ENCODE measurements around the gene TTC19.

DNA sequence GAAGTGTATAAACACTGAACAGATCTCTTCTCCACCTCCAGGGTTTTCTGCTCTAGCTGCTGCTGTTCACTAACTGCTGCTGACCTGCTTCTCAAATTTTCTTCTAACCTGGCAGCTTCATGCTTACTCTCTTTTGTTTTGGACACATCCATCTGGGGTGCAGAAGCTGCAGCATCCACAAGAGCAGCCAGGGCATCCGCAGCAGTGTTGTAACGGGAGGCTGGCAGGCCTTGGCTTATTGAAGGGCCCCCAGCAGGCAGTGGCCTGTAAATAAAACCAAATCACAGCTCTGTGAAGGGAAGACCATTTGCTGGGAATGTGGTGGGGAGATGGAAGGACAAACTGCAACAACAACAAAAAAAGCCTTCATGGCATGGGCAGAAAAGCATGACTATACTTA lies 62.0 kb downstream of the TTC19 start:
- TF ChIP-seq, protein P1, sequence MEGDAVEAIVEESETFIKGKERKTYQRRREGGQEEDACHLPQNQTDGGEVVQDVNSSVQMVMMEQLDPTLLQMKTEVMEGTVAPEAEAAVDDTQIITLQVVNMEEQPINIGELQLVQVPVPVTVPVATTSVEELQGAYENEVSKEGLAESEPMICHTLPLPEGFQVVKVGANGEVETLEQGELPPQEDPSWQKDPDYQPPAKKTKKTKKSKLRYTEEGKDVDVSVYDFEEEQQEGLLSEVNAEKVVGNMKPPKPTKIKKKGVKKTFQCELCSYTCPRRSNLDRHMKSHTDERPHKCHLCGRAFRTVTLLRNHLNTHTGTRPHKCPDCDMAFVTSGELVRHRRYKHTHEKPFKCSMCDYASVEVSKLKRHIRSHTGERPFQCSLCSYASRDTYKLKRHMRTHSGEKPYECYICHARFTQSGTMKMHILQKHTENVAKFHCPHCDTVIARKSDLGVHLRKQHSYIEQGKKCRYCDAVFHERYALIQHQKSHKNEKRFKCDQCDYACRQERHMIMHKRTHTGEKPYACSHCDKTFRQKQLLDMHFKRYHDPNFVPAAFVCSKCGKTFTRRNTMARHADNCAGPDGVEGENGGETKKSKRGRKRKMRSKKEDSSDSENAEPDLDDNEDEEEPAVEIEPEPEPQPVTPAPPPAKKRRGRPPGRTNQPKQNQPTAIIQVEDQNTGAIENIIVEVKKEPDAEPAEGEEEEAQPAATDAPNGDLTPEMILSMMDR (IDR thresholded peaks at IDR 0.05): no peak
- TF ChIP-seq POLR2A (IDR thresholded peaks at IDR 0.05) (no peak), POLR2AphosphoS5 (IDR thresholded peaks at IDR 0.05) (no peak)
